ENCODE measurements around the gene DCLRE1A. TPM values are rescaled to one million over a fixed set of nuclear protein-coding genes. Genes with fewer than 3 reads are reported as not detected.
A peak's percentile ranks its signal among the peaks of the same experiment; 100 is the strongest.

Gene DCLRE1A
- total RNA-seq (2014; rRNA removed; shearing (Covaris generic)): 10.6 and 14.6 TPM in 2 replicates

DNA sequence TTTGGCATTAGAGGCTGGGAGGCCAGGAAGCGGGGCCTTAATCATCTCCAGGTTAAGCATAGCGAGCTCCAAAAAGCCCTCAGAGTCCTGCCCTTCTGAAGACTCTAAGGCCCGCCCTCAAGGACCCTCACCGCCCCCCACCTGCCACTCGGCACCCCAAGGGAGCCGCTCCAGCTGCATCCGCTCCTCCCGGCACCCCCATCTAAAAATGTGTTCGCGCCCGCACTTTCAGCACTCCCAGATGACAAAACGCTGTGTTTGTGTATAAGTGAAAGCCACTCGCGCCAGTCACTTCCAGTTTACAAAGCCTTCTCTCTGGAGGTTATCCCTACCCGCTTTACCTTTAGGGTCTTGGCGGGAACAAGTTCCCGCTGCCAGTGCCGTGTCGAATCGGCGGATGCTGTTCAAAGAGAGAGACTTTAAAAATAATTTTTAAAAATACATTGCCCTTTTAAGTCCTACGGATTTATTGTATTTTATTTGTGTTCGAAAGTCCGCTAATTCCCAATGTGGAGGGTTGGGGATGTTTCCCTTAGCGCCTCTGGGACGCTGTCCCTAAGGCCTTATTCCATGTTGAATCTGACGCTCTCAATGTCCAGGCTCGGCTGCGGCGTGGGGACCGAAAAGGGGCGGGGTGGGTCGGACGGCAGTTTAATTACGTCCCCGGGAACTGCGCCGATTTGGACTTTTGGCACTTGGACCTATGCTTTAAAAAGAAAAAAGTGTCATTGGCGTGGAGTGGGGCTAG lies at the start of gene DCLRE1A, which contains the start of gene NHLRC2:
DCLRE1A (minus strand) TSS at position 70 of the 748 bp plus-strand sequence. CDS start 900 bp downstream, outside the sequence.
NHLRC2 (plus strand) TSS at position 649 of the 748 bp plus-strand sequence. CDS start 212 bp downstream, outside the sequence.
- Histone ChIP-seq H3K27me3 (replicated peaks) (no peaks in the 10 kb centered on the region), H3K36me3 (peaks cover 15% of the 10 kb centered on the region), H3K4me1 (replicated peaks) (peaks cover 22% of the 10 kb centered on the region; the same call in 1 of the 2 replicates), H3K9me3 (replicated peaks) (no peaks in the 10 kb centered on the region), H3K27ac (peak within 1 kb of the TSS; percentile 90), H3K4me3 (peak within 1 kb of the TSS; percentile 89)
- peak; percentile 80 to 91 for DNase-seq (ENCODE audit: low read depth in 1 of 2, low spot score in 2 of 2)

DNA sequence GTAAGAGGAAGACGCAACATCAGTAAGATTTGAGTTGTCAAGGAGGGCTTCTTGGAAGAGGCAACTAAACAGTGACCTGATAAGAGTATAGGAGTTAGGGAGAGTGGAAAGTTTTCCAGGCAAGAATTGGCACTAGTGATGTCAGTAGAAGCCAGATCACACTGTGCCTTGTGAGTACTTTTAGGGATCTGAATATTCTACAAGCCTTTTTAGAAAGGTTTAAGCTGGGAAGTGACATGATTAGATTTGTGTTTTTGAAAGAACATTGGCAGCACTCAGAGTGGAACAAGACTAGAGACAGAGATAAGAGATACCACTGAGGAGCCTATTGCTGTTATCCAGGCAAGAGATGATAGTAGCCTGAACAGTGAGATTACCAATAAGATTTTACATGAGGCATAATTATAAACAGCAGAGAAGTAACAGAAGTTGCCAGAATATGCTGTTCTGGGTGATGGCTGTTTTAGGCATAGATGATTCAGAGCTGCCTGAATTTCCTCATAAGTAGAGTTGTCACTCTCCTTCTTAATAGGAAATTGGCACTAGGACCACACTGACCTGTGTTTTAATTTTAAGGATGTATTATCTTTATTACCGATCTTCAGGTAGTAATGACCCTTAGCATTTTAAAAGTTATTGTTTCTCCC lies 46.2 kb upstream of the DCLRE1A start:
- Histone ChIP-seq H3K27ac (no peak overlapping the region), H3K9me3 (replicated peaks) (no peaks in the 10 kb centered on the region)
- DNase-seq (ENCODE audit: low read depth in 1 of 2, low spot score in 2 of 2): no peak

DNA sequence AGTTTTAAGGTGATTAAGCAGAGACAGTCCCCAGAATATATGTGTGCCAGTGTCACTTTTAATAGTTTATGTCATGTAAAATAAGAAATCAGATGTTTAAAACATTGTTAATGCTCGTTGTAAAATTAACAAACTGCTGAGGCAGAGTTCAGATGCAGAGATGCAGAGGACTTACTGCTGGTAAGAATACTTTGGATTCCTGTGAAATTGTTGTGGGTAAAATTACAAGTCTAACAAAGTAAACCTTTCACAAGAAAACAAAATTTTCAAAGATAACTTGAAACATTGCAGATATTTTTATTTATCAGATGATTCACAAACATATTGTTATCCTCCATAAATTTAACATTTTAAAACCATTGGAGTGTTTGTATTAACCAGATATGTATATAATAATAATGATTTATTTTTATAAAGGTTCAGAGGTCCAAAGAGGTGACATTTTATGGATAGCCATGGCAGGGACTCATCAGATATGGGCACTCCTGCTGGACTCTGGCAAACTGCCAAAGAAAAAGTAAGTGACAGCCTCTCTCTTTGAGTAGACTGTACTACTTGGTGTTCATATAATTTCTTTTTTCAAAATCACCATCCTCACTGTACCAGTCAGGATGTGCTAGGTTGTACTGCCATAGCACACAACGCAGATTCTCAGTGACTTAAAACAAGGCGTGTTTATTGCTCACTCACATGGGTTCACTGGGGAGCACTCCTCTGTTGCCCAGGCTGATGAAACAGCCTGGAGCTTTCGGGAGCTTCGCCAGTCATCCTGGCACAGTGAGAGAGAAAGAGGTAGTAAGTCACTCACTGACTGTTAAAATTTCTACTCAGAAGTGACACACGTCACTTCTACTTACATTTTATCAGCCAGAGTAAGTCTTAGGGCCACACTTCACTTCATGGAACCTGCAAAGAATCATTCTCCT lies 44.1 kb upstream of the DCLRE1A start:
- H3K36me3 ChIP-seq: peaks cover 45% of the 10 kb centered on the region
- peak in 1 of 2 experiments; percentile 37 for DNase-seq (ENCODE audit: low read depth in 1 of 2, low spot score in 2 of 2)
- H3K9me3 ChIP-seq (replicated peaks): no peaks in the 10 kb centered on the region
- H3K27me3 ChIP-seq (replicated peaks): no peaks in the 10 kb centered on the region
- H3K4me1 ChIP-seq (replicated peaks): peaks cover 26% of the 10 kb centered on the region
- peak overlapping the region; percentile 7 for H3K27ac ChIP-seq
- no peak overlapping the region for H3K4me3 ChIP-seq

More for the DNA sequence above, 46.2 kb upstream of the DCLRE1A start:
- Histone ChIP-seq H3K4me1 (replicated peaks) (peaks cover 29% of the 10 kb centered on the region), H3K4me3 (no peak overlapping the region), H3K27me3 (replicated peaks) (no peaks in the 10 kb centered on the region), H3K36me3 (peaks cover 54% of the 10 kb centered on the region)

DNA sequence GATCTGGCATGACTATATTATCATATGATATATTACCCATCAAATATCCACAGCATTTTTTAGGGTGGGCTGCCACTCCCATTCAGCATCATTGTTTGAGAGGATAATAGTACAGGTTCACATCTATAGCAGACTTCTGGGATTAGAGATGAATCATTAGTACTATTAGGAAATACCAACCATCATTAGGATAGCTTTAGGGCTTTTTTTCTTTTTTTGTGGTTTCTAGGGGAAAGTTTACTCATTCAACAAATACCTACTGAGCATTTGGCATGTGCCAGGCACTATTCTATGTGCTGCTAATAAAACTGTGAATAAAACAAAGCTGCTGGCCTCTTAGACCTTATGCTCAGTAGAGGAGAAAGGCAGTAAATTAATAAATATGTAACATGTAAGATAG lies 41.1 kb upstream of the DCLRE1A start:
- Histone ChIP-seq H3K9me3 (replicated peaks) (no peaks in the 10 kb centered on the region), H3K27me3 (replicated peaks) (no peaks in the 10 kb centered on the region), H3K4me1 (replicated peaks) (peaks cover 43% of the 10 kb centered on the region), H3K4me3 (no peak overlapping the region), H3K36me3 (peaks cover 23% of the 10 kb centered on the region), H3K27ac (no peak overlapping the region)
- peak in 1 of 2 experiments; percentile 31 for DNase-seq (ENCODE audit: low read depth in 1 of 2, low spot score in 2 of 2)

DNA sequence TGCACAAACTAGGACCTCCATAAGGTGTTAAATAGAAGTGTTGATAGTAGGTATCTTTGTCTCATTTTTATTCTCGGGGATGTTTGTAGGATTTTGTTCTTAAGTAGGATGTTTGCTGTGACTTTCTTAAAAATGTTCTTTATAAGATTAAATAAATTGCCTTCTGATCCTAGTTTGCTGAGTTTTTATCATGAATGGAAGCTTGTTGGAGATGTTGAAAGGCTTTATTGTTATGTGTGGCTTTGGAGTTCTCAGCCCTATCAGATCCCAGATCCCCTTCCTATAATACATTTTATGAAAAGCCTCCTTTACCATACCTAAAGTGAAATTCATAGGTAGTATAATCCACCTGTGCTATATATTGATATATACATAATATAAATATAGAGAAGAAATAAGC lies 40.7 kb upstream of the DCLRE1A start:
- H3K9me3 ChIP-seq (replicated peaks): no peaks in the 10 kb centered on the region
- H3K4me3 ChIP-seq: no peak overlapping the region
- peaks cover 23% of the 10 kb centered on the region for H3K36me3 ChIP-seq
- H3K27me3 ChIP-seq (replicated peaks): no peaks in the 10 kb centered on the region
- DNase-seq (ENCODE audit: low read depth in 1 of 2, low spot score in 2 of 2): no peak
- peaks cover 48% of the 10 kb centered on the region for H3K4me1 ChIP-seq (replicated peaks)
- no peak overlapping the region for H3K27ac ChIP-seq

DNA sequence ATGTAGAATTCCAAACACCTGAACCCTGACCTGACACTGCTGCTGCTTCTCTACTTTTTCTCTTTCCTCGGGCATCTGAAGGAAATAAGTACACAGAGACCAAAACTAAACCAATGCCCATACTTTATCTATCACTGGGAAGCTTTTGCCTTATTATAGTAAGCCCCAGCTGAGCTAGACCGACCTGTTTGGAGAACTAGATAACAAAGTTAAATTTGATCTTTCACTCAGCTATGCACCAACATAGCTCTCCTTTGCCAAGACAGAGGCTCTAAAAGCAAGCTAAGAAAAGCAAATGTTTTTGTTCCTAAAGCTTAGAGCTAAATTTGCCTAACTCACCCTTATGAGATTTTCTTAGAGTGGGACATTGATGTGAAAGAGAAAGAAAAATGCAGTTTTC lies 39.7 kb upstream of the DCLRE1A start:
- H3K4me3 ChIP-seq: no peak overlapping the region
- no peak for DNase-seq (ENCODE audit: low read depth in 1 of 2, low spot score in 2 of 2)
- H3K4me1 ChIP-seq (replicated peaks): peaks cover 53% of the 10 kb centered on the region

DNA sequence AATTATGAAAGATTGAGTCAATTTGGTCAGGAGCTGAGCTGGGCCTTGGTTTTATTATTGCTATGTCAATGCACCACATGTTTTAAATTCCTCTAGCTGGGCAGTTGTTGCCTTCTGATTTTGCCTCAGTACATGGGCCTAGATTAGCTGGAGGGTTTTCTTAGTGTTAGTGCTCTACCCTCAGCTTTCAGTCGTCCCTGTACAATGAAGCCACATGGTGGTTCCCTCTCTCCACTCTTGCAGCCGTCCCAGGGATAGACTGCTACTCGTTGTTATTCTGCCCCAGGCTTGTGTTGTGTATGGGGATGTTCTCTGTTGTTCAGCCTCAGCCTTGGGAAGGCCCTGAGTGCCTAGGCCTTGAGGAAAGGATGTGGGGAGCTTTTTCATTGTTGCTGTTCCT lies 37.6 kb upstream of the DCLRE1A start:
- peak in 1 of 2 experiments; percentile 25 for DNase-seq (ENCODE audit: low read depth in 1 of 2, low spot score in 2 of 2)
- H3K4me1 ChIP-seq (replicated peaks): peaks cover 36% of the 10 kb centered on the region
- no peaks in the 10 kb centered on the region for H3K27me3 ChIP-seq (replicated peaks)
- H3K36me3 ChIP-seq: peaks cover 19% of the 10 kb centered on the region
- no peak overlapping the region for H3K4me3 ChIP-seq
- no peaks in the 10 kb centered on the region for H3K9me3 ChIP-seq (replicated peaks)
- no peak overlapping the region for H3K27ac ChIP-seq

More for the DNA sequence above, 39.7 kb upstream of the DCLRE1A start:
- Histone ChIP-seq H3K27me3 (replicated peaks) (no peaks in the 10 kb centered on the region), H3K36me3 (peaks cover 15% of the 10 kb centered on the region), H3K27ac (no peak overlapping the region), H3K9me3 (replicated peaks) (no peaks in the 10 kb centered on the region)

DNA sequence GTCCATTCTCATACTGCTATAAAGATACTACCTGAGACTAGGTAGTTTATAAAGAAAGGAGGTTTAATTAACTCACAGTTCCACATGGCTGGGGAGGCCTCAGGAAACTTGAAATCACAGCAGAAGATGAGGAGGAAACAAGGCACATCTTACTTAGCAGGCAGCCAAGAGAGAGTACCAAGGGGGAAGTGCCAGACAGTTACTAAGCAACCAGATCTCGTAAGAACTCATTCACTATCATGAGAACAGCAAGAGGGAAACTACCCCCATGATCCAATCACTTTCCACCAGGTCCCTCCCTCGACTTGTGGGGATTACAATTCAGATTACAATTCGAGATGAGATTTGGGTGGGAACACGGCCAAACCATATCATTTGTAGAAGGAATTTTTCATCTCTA lies 36.9 kb upstream of the DCLRE1A start:
- Histone ChIP-seq H3K4me1 (replicated peaks) (peaks cover 36% of the 10 kb centered on the region), H3K27me3 (replicated peaks) (no peaks in the 10 kb centered on the region), H3K27ac (no peak overlapping the region), H3K36me3 (peaks cover 25% of the 10 kb centered on the region), H3K4me3 (no peak overlapping the region), H3K9me3 (replicated peaks) (no peaks in the 10 kb centered on the region)
- no peak for DNase-seq (ENCODE audit: low read depth in 1 of 2, low spot score in 2 of 2)

DNA sequence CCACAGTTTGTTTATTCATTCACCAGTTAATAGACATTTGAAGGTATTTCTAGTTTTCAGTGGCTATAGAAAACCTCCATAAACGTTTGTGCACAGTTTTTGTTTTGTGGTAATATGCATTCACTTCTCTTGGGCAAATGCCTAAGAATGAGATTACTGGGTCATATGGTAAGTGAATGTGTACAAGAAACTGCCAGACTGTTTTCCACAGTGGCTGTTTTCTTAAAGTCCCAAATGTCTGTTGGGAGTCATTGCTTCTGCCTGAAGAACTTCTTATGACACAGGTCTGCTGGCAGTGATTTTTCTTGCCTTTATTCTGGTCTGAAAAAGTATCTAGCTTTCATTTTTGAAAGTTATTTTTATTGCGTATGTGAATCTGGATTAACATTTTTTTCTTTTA lies 36.0 kb upstream of the DCLRE1A start:
- DNase-seq (ENCODE audit: low read depth in 1 of 2, low spot score in 2 of 2): peak in 1 of 2 experiments; percentile 72
- H3K9me3 ChIP-seq (replicated peaks): no peaks in the 10 kb centered on the region
- H3K27ac ChIP-seq: no peak overlapping the region
- peaks cover 28% of the 10 kb centered on the region for H3K4me1 ChIP-seq (replicated peaks)
- H3K36me3 ChIP-seq: peaks cover 30% of the 10 kb centered on the region
- no peaks in the 10 kb centered on the region for H3K27me3 ChIP-seq (replicated peaks)
- no peak overlapping the region for H3K4me3 ChIP-seq

DNA sequence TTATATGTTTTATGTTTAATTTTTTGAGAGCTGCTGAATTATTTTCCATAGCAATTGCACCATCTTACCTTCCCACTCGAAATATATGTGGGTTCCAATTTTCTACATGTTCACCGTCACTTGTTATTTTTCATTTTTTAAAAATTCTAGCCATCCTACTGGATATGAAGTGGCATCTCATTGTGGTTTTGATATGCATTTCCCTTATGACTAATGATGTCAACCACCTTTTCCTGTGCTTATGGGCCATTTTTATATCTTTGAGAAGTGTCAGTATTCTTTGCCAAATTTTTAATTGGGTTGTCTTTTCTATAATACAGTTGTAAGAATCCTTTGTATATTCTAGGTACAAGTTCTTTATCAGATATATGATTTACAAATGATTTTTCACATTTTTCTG lies 28.4 kb upstream of the DCLRE1A start:
- no peaks in the 10 kb centered on the region for H3K27me3 ChIP-seq (replicated peaks)
- no peaks in the 10 kb centered on the region for H3K9me3 ChIP-seq (replicated peaks)
- no peak overlapping the region for H3K4me3 ChIP-seq
- H3K36me3 ChIP-seq: peaks cover 59% of the 10 kb centered on the region
- H3K27ac ChIP-seq: no peak overlapping the region
- no peak for DNase-seq (ENCODE audit: low read depth in 1 of 2, low spot score in 2 of 2)
- H3K4me1 ChIP-seq (replicated peaks): no peaks in the 10 kb centered on the region

DNA sequence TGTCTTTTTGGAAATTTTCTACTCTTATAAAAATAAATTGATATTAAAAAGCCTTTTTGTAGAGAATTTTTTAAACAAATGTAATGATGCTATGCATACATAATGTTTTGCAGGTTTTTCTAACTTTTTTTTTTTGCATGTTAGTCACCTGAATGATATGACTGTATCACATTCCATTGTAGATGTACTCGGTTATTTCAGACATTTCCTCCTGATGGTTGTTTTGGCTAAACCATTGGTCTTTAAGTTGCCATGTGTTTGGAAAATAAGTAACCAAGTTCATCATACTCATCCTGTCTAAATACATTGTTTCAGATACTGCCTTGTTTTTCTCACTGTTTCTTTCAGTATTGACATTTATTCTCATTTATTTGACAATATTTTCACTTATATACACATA lies 26.4 kb upstream of the DCLRE1A start:
- H3K9me3 ChIP-seq (replicated peaks): no peaks in the 10 kb centered on the region
- no peak for DNase-seq (ENCODE audit: low read depth in 1 of 2, low spot score in 2 of 2)
- H3K27me3 ChIP-seq (replicated peaks): no peaks in the 10 kb centered on the region
- H3K4me3 ChIP-seq: no peak overlapping the region
- H3K4me1 ChIP-seq (replicated peaks): no peaks in the 10 kb centered on the region
- no peak overlapping the region for H3K27ac ChIP-seq
- peaks cover 47% of the 10 kb centered on the region for H3K36me3 ChIP-seq

DNA sequence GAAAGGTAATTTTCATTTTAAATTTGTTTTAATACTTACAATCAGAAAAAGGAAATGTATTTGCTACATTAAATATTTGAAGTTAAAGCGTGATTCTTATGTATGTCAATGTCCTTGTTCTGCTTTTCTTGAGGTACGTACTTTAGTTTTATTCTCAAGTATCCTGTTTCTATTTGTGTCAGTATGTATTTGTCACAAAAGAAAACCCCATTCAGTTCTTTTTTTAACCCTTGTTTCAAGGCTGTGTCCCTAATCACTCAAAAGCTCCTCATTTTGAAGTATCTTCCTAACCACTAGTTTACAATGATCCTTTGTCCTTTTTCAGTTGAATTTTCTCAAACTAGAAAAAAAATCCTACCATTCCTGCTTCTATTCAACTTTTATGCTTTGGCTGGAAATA lies 25.8 kb upstream of the DCLRE1A start:
- no peaks in the 10 kb centered on the region for H3K27me3 ChIP-seq (replicated peaks)
- peaks cover 42% of the 10 kb centered on the region for H3K36me3 ChIP-seq
- no peak overlapping the region for H3K4me3 ChIP-seq
- no peak for DNase-seq (ENCODE audit: low read depth in 1 of 2, low spot score in 2 of 2)
- no peak overlapping the region for H3K27ac ChIP-seq
- H3K4me1 ChIP-seq (replicated peaks): no peaks in the 10 kb centered on the region
- H3K9me3 ChIP-seq (replicated peaks): no peaks in the 10 kb centered on the region

DNA sequence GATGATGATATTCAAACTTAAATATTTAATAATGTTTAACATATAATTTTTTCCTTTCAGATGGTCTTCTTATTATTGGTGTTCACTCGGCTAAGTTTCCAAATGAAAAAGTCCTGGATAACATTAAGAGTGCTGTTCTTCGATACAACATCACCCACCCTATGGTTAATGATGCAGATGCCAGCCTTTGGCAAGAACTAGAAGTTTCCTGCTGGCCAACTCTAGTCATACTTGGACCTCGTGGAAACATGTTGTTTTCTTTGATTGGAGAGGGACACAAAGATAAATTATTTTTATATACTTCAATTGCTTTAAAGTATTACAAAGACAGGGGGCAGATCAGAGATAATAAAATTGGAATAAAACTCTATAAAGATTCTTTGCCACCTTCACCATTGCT lies 22.6 kb upstream of the DCLRE1A start:
- Histone ChIP-seq H3K4me3 (no peak overlapping the region), H3K36me3 (peaks cover 44% of the 10 kb centered on the region), H3K27ac (no peak overlapping the region), H3K27me3 (replicated peaks) (no peaks in the 10 kb centered on the region), H3K9me3 (replicated peaks) (peaks cover 5% of the 10 kb centered on the region; the same call in 1 of the 2 replicates), H3K4me1 (replicated peaks) (no peaks in the 10 kb centered on the region)
- no peak for DNase-seq (ENCODE audit: low read depth in 1 of 2, low spot score in 2 of 2)
